Thyroid gland (tissue), 4 donors: ENCODE measurements around the gene CENPX. TPM values are rescaled to one million over a fixed set of nuclear protein-coding genes. Genes with fewer than 3 reads are reported as not detected.
"Not testable (repeated sequence)": the region's sequence is repeated elsewhere in the genome, so short reads cannot be mapped to it uniquely, and the experiment has no call there.

Experiments
- DNase-seq, 2 donors: peaks; one replicate each; pipeline ENCODE4 v3.0.0-alpha.2; 2019
- H3K27ac ChIP-seq, 3 donors: fragments of 200-600 bp; sonication (generic); 1 replicate in 2 of 3; 2 replicates in 1 of 3; pipeline ENCODE4 v1.5.1; 2016 to 2019; ENCODE audit warnings: mild to moderate bottlenecking in 1 of 3, moderate library complexity in 1 of 3
- H3K27me3 ChIP-seq: fragments of 200-600 bp; sonication (generic); one replicate; pipeline ENCODE4 v1.5.1; 2019
- H3K36me3 ChIP-seq, 2 donors: fragments of 200-600 bp; sonication (generic); one replicate each; pipeline ENCODE4 v1.5.1; 2016 to 2019
- H3K4me1 ChIP-seq, 2 donors: fragments of 200-600 bp; sonication (generic); one replicate each; pipeline ENCODE4 v1.5.1; 2017 to 2019
- H3K4me3 ChIP-seq, 3 donors: fragments of 200-600 bp; sonication (generic); replicated peaks in 1 of 3; 1 replicate in 2 of 3; 2 replicates in 1 of 3; pipeline ENCODE4 v1.5.1; 2016; ENCODE audit warnings: mild to moderate bottlenecking in 1 of 3
- H3K9me3 ChIP-seq: fragments of 200-600 bp; sonication (generic); one replicate; pipeline ENCODE4 v1.5.1; 2017
- POLR2A ChIP-seq, 2 donors: fragments of 450-650 bp; IDR thresholded peaks; one replicate each; pipeline ENCODE4 v1.6.1; 2017; ENCODE audit warnings: antibody characterized with exemption in 2 of 2, mild to moderate bottlenecking in 2 of 2, moderate library complexity in 1 of 2
- WGBS, 2 donors: methylation state at CpG; one replicate each; pipeline ENCODE4 v1.1.5; 2017; 5-methylcytosine and 5-hydroxymethylcytosine counted together
- intact Hi-C: fragments of 100-400 bp; cut with DNase I; formaldehyde crosslinking; loops from one replicate; pipeline ENCODE4 v1.15.1; 2023
- total RNA-seq, 4 donors: library from RNA; depleted of rRNA; stranded (reverse); fragments of >200 nt; gene quantifications; one replicate each; pipeline ENCODE4 v1.2.3, GENCODE V29; 2016
- TF ChIP-seq, protein P1 (sequence below), 6 experiments: fragments of 200-600 bp in 3 of 6; fragments of 450-650 bp in 3 of 6; sonication (generic) in 3 of 6; IDR thresholded peaks; one replicate each; pipeline ENCODE4 v1.5.1; 2016 to 2019; ENCODE audit warnings: antibody characterized with exemption in 6 of 6, mild to moderate bottlenecking in 2 of 6, inconsistent platforms in 1 of 6, moderate library complexity in 1 of 6

The CENPX gene
- total RNA-seq, 4 donors from 2014 or later: 40.7 to 95.9 (median 78.0) TPM

DNA sequence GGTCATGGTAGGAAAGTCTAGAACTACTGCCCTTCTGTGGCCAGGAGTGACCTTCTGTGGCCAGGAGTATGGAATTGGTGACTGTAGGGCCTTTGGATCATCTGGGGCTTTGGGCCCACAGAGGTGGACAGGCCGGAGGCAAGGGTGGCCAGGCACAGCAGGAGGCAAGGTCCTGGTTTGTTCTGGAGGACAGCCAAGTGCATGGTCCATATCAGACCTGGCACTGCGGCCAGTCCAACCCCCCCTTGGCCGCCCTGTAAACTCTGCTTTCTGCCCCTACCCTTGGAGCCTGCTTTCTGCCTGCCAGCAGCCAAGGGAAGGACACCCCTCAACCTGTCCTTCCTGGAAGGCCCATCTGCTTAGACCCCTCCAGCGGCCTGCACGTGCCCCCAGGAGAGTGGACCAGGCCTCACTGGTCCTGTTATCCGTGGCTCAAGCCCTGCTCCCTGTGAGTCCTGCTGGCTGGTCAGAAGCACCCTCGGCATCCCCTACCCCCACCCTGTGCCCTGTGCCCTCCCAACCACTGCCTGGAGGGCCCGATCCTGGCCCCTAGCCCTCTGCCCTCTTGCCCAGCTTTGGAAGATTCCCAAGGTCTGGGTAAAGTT is 17.1 kb upstream of the CENPX start:
- WGBS, 2 donors: 88 to 90% methylated on average over 7 to 8 of the region's 8 CpGs
- intact Hi-C loops: no loop called here
- no peak for DNase-seq

DNA sequence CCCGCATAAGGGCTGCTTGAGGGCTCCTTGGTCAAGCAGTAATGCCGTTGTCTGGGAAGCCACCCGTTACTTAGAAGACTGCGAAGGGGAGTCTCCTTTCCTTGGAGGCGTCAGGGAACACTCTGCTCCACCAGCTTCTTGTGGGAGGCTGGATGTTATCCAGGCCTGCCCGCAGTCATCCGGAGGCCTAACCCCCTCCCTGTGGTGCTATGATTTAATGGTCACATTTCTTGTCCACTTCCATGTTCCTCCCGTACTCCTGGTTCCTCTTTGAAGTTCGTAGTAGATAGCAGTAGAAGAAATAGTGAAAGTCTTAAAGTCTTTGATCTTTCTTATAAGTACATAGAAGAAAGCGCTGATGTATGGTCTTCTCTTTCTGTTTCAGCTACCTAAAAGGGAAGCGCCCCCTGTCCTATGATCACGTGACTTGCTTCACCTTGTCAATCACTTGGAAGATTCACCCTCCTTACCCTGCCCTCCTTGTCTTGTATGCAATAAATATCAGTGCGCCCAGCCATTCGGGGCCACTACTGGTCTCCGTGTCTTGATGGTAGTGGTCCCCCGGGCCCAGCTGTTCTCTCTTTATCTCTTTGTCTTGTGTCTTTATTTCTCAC is 16.2 kb upstream of the CENPX start:
- H3K36me3 ChIP-seq, intact Hi-C loops, H3K27ac ChIP-seq, H3K4me3 ChIP-seq, H3K9me3 ChIP-seq, DNase-seq, H3K27me3 ChIP-seq: not testable (repeated sequence)
- 80 to 83% methylated on average over 16 of the region's 16 CpGs for WGBS, 2 donors
- peaks cover 7 to 15% of the 10 kb centered on the region in 2 donors for H3K4me1 ChIP-seq

More for the DNA sequence above, 17.1 kb upstream of the CENPX start:
- no peak overlapping the region for H3K4me3 ChIP-seq
- peaks cover 7 to 15% of the 10 kb centered on the region in 2 donors for H3K4me1 ChIP-seq
- H3K27ac ChIP-seq: no peak overlapping the region
- H3K27me3 ChIP-seq: no peaks in the 10 kb centered on the region
- no peaks in the 10 kb centered on the region for H3K9me3 ChIP-seq
- H3K36me3 ChIP-seq: no peaks in the 10 kb centered on the region
- TF ChIP-seq, protein P1, sequence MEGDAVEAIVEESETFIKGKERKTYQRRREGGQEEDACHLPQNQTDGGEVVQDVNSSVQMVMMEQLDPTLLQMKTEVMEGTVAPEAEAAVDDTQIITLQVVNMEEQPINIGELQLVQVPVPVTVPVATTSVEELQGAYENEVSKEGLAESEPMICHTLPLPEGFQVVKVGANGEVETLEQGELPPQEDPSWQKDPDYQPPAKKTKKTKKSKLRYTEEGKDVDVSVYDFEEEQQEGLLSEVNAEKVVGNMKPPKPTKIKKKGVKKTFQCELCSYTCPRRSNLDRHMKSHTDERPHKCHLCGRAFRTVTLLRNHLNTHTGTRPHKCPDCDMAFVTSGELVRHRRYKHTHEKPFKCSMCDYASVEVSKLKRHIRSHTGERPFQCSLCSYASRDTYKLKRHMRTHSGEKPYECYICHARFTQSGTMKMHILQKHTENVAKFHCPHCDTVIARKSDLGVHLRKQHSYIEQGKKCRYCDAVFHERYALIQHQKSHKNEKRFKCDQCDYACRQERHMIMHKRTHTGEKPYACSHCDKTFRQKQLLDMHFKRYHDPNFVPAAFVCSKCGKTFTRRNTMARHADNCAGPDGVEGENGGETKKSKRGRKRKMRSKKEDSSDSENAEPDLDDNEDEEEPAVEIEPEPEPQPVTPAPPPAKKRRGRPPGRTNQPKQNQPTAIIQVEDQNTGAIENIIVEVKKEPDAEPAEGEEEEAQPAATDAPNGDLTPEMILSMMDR (IDR thresholded peaks at IDR 0.05): no peak
- no peak for TF ChIP-seq POLR2A (IDR thresholded peaks at IDR 0.05)

DNA sequence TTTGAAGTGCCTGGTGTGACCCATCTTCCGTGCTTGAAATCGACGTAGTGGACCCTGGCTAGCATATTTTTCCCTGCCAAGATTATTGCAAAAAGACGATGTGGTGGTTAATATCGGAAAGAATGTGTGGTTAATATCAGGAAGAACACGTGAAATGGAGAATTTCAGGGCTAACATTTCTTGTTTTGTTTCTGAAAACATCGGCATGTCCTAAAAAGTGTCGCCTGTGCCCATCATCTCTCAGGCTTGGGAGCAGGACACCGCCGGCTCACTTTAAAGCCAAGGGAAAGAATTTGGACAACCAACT is 15.2 kb upstream of the CENPX start:
- 11 to 13% methylated on average over 10 of the region's 10 CpGs for WGBS, 2 donors

DNA sequence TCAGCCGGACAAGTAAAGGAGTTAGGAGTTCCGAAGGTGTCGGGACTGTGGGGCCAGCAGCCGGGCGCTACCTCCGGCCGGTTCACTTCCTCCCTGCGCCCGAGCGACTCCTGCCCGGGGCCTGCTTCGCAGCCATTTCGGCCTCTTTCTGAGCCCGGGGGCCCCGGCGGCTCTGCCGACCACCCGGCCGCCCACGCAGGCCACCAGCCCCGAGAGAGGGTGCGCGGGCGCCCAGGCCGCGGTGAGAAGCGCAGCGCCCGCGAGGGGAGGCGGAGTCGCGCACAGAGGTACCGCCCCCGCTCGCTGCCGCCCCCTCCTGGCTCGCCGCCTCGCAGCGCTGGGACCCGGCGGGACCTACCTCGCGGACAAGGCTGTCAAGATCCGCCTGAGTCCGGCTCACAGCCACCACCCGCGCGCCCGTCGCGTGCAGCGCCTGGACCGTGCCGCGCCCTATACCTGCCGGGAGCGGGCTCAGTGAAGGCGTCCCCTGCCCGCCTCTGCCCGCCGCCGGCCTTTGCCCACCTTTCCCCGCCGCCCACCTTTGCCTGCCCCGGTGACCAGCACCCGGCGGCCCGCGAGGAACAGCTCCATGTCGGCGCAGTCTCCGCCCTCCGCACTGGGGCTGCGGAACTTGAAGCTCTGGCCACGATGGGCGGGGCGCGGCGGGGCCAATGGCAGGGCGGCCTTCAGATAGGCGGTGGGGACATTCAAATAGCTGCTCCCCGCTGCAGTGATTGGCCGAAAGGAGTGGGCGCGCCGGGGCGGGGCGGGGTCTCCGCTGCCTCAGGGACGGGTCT is 14.6 kb upstream of the CENPX start, which contains the start of gene DCXR:
Gene DCXR, minus strand, starts transcription at position 606 of the 797 bp plus-strand sequence. Its CDS starts 15 bp downstream, at position 591.
- H3K27ac ChIP-seq: peak within 1 kb of the TSS; percentile 85 to 97 (median 93)
- peak; percentile 99 for DNase-seq
- intact Hi-C loops: no loop called here
- H3K27me3 ChIP-seq: no peaks in the 10 kb centered on the region
- WGBS, 2 donors: 0 to 1% methylated on average over 25 to 28 of the region's 92 CpGs
- H3K9me3 ChIP-seq: no peaks in the 10 kb centered on the region
- H3K4me3 ChIP-seq: peak within 1 kb of the TSS; percentile 66 to 73 (median 69)
- TF ChIP-seq, protein P1 (IDR thresholded peaks at IDR 0.05): peak; percentile 17 to 75 (median 50)
- peak; percentile 40 to 99 for TF ChIP-seq POLR2A (IDR thresholded peaks at IDR 0.05)
- H3K4me1 ChIP-seq: peaks cover 9 to 16% of the 10 kb centered on the region in 2 donors
- no peaks in the 10 kb centered on the region for H3K36me3 ChIP-seq

More for the DNA sequence above, 15.2 kb upstream of the CENPX start:
- H3K9me3 ChIP-seq: no peaks in the 10 kb centered on the region
- H3K36me3 ChIP-seq: no peaks in the 10 kb centered on the region
- H3K4me1 ChIP-seq: peaks cover 7 to 15% of the 10 kb centered on the region in 2 donors
- H3K27ac ChIP-seq: peak overlapping the region in 1 of 3 donors; percentile 93
- intact Hi-C loops: no loop called here
- no peaks in the 10 kb centered on the region for H3K27me3 ChIP-seq
- no peak for TF ChIP-seq POLR2A (IDR thresholded peaks at IDR 0.05)
- TF ChIP-seq, protein P1 (IDR thresholded peaks at IDR 0.05): no peak
- no peak for DNase-seq
- peak overlapping the region in 1 of 3 donors; percentile 69 for H3K4me3 ChIP-seq

DNA sequence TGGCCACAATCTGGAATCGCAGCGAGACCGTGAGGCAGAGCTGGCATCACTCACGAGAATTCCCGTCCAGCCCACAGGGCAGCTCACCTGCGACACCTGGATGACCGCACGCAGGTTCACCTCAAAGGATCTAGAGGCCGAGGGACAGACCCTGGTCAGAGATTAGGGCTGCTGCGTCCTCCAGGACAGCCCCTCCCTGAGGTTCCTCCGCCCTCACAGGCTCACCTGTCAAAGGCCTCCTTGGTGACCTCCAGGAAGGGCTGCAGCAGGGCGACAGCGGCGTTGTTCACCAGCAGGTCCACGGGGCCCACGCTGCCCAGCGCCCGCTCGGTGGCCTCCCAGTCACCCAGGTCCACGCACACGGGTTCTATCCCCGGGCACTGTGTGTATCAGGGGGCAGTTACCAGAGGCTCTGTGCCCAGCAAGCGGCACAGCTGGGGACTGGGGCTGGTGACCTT is 14.0 kb upstream of the CENPX start:
- WGBS, 2 donors: 20 to 43% methylated on average over 5 to 23 of the region's 23 CpGs
- H3K4me1 ChIP-seq: peaks cover 13 to 20% of the 10 kb centered on the region in 2 donors
- intact Hi-C loops: no loop called here
- no peaks in the 10 kb centered on the region for H3K9me3 ChIP-seq
- DNase-seq: no peak
- TF ChIP-seq, protein P1 (IDR thresholded peaks at IDR 0.05): no peak
- no peak for TF ChIP-seq POLR2A (IDR thresholded peaks at IDR 0.05)
- H3K36me3 ChIP-seq: no peaks in the 10 kb centered on the region
- peak overlapping the region; percentile 85 to 97 (median 93) for H3K27ac ChIP-seq
- no peaks in the 10 kb centered on the region for H3K27me3 ChIP-seq
- peak overlapping the region in 2 of 3 donors; percentile 66 to 69 for H3K4me3 ChIP-seq
